D341Med (cell line): Measurements from ENCODE around the gene RANBP2.
"Not testable (repeated sequence)": the region's sequence is repeated elsewhere in the genome, so short reads cannot be mapped to it uniquely, and the experiment has no call there.

Experiments used
- DNase-seq: peaks from one replicate; pipeline ENCODE4 v3.0.0; 2012; ENCODE audit warnings: low spot score

RANBP2 gene

GRCh38 chr2:108719149-108720044 is at the start of gene RANBP2:
RANBP2 (plus strand) TSS chr2:108719482; CDS start chr2:108719607, 125 bp downstream.
- DNase-seq, result peak; percentile 91

DNA sequence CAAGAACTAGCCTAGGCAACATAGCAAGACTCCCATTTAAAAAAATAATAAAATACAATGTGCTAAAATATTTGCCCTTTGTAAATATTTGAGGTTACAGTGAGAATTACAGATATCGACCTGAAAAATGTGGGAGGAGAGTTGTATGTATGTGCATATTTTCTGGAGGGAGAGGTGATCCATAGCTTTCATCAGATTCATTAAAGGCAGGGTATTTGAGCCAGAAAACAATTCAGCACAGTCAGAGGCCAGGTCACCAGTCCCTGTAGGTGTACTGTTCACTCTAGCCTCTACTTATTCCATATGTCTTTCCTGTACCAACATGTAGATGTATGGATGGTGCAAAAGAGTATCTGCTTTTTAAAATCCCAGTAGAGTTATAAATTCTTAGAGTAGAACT is 49.0 kb upstream of the RANBP2 start:
- DNase-seq, result not testable (repeated sequence)

GRCh38 chr2:108672200-108672805 is 47.0 kb upstream of the RANBP2 start:
- DNase-seq, result not testable (repeated sequence)

DNA sequence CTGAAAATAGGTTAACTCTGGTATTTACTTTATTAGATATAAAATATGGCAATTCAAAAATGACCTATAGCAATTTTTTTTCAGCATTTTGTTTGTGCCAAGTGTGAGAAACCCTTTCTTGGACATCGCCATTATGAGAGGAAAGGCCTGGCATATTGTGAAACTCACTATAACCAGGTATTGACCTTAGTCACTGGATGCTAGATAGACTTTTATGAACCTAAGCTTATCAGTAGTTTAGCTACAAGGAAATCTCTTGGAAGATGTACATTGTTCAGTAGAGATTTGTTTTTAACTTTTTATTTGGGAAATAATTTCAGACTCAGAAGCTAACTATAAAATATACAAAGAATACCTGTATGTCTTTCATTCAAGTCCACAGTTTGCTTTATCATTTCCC is 42.8 kb upstream of the RANBP2 start:
- not testable (repeated sequence) for DNase-seq

DNA sequence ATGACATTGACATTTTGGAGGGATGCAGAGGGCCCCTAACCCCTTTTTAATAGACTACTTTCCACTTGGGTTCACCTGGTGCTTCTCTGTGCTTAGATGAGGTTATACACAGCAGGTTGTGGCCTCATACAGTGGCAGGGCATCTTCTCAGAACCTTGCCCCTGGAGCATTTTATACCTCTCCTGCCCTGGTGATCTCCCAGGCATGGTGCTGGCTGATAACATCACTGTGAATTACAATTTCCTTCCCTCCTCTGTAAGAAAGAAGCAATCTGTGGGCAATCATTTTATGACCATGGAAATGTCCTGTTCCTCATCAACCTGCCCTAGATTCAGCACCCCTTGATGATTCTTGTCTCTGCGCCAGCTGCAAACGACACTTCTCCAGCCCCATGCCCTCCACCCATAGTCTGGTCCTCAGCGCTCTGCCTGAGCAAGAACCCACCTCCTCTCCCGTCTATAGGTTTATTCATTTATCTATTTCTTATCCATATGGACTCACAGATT is 42.0 kb upstream of the RANBP2 start:
- not testable (repeated sequence) for DNase-seq

GRCh38 chr2:108678198-108678651 is 41.1 kb upstream of the RANBP2 start:
- DNase-seq, result not testable (repeated sequence)

DNA sequence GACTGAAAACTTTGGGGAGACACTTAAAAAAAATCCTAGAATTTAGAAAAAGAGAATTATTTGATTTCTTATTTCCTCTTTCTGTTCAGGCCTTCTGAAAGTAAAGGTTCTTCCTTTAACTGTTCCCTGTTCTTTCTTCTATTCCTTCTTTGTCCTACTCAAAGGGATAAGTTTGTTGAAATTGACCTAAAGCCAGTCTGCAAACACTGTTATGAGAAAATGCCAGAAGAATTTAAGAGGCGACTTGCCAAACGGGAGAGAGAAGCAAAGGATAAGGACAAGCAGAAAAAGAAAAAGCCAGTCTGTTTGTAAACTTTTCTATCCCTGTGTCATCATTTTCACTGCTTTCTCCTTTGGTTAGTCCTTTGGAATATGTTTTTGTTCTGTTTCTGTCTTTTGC is 38.5 kb upstream of the RANBP2 start:
- DNase-seq, result not testable (repeated sequence)

- DNase-seq, result not testable (repeated sequence)
These were observed 30.2 kb upstream of the RANBP2 start for GRCh38 chr2:108688818-108689756.

- not testable (repeated sequence) for DNase-seq
These were observed 29.3 kb upstream of the RANBP2 start for GRCh38 chr2:108690001-108690400.

- DNase-seq, result no peak
These were observed 27.8 kb upstream of the RANBP2 start for GRCh38 chr2:108691447-108691846.

GRCh38 chr2:108701208-108701607 is 18.1 kb upstream of the RANBP2 start:
- DNase-seq, result no peak

DNA sequence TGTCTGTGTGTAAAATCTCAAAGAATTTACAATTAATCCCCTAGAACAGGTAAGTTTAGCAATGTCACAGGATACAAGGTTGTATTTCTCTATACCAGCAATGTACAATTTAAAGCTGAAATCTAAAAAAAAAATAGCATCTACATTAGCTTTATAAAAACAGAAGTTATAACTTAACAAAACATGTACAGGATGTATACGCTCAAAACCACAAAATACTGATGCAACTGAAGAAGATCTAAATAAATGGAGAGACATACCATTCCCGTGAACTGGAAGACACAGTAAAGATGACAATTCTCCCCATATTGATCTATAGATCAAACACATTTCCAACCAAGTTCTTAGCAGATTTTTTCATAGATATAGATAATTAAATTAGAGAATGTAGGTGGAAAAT is 17.5 kb upstream of the RANBP2 start:
- DNase-seq, result no peak

DNA sequence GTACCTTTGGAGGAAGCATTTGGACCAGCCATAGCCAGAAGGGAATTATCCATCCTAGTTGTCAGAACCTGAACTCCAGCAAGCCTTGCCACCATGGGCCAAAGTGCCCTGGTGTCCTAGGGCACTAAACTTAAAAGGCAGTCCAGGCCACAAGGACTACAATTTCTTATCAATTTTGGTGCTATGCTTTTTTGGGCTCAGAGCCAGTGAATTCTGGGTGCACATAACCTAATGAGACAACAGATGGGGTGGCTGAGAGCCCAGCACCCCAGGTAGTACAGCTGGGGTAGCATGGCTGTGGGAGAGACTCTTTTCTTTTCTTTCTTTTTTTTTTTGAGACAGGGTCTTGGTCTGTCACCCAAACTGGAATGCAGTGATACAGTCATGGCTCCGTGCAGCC is 14.4 kb upstream of the RANBP2 start:
- no peak for DNase-seq

- DNase-seq, result no peak
These were observed 12.0 kb upstream of the RANBP2 start for GRCh38 chr2:108707300-108707699.

GRCh38 chr2:108716971-108717370 is 2.3 kb upstream of the RANBP2 start:
- DNase-seq, result not testable (repeated sequence)

GRCh38 chr2:108726048-108726447 is 6.8 kb downstream of the RANBP2 start:
- DNase-seq, result not testable (repeated sequence)

- not testable (repeated sequence) for DNase-seq
These were observed 15.4 kb downstream of the RANBP2 start for GRCh38 chr2:108734656-108735055.

- DNase-seq, result not testable (repeated sequence)
These were observed 38.7 kb downstream of the RANBP2 start for GRCh38 chr2:108757973-108758372.

DNA sequence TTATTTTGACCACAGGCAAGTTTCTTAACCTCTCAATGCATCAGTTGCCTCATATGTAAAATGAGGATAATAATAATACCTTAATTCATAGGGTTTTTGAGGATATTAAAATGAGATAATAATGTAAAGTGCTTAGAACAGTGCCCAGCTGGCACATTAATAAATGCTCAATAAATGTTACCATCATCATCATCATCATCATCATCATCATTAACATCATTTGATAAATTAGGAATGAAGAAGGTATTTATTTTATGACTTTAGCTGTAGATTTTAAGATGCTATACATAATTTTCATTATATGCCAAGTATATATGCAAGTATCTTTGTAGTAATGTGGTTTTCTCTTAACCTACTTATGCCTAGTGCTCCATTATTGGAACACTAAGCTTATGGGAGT is 43.3 kb downstream of the RANBP2 start:
- not testable (repeated sequence) for DNase-seq

- DNase-seq, result not testable (repeated sequence)
These were observed 47.4 kb downstream of the RANBP2 start for GRCh38 chr2:108766671-108767070.

GRCh38 chr2:108767859-108768258 is 48.6 kb downstream of the RANBP2 start:
- DNase-seq, result not testable (repeated sequence)

GRCh38 chr2:108776475-108776874 is 57.2 kb downstream of the RANBP2 start:
- no peak for DNase-seq
